Upper lobe of left lung (tissue), 6 donors: Measurements from ENCODE around the gene DGKI. TPM values are rescaled to one million over a fixed set of nuclear protein-coding genes. Genes with fewer than 3 reads are reported as not detected.

Source experiments
- ATAC-seq, 2 donors: fragments of 200-7000 bp; cut with Tn5 transposase; one replicate each; pipeline ENCODE4 v1.9.1; 2022; ENCODE audit warnings: mild to moderate bottlenecking in 2 of 2, moderate library complexity in 2 of 2; ENCODE audit not compliant: low FRiP score in 2 of 2
- DNase-seq, 2 donors: peaks; one replicate each; pipeline ENCODE4 v3.0.0-alpha.2; 2019 to 2020
- H3K27ac ChIP-seq, 4 donors: fragments of 200-600 bp; sonication (generic); one replicate each; pipeline ENCODE4 v1.5.1; 2016 to 2019
- H3K27me3 ChIP-seq, 4 donors: fragments of 200-600 bp; sonication (generic); one replicate each; pipeline ENCODE4 v1.5.1; 2017 to 2019
- H3K36me3 ChIP-seq, 4 donors: fragments of 200-600 bp; sonication (generic); one replicate each; pipeline ENCODE4 v1.5.1; 2016 to 2019
- H3K4me1 ChIP-seq, 4 donors: fragments of 200-600 bp; sonication (generic); one replicate each; pipeline ENCODE4 v1.5.1; 2018 to 2019
- H3K4me3 ChIP-seq, 4 donors: fragments of 200-600 bp; sonication (generic); one replicate each; pipeline ENCODE4 v1.5.1; 2017 to 2019; ENCODE audit warnings: mild to moderate bottlenecking in 2 of 4, moderate library complexity in 1 of 4
- H3K9me3 ChIP-seq, 4 donors: fragments of 200-600 bp; sonication (generic); one replicate each; pipeline ENCODE4 v1.5.1; 2018 to 2019
- CTCF ChIP-seq, 6 experiments: fragments of 450-650 bp in 4 of 6; fragments of 200-600 bp in 2 of 6; sonication (generic) in 2 of 6; IDR thresholded peaks; one replicate each; pipeline ENCODE4 v1.5.1; 2016 to 2019; ENCODE audit warnings: antibody characterized with exemption in 6 of 6
- EP300 ChIP-seq, 4 donors: sonication (generic); formaldehyde crosslinking; IDR thresholded peaks; one replicate each; pipeline ENCODE4 v1.5.1; 2017; ENCODE audit warnings: antibody characterized with exemption in 4 of 4, control low read depth in 2 of 4
- POLR2A ChIP-seq, 4 donors: fragments of 450-650 bp; IDR thresholded peaks; one replicate each; pipeline ENCODE4 v1.5.1; 2016 to 2017; ENCODE audit warnings: antibody characterized with exemption in 4 of 4, mild to moderate bottlenecking in 2 of 4
- POLR2AphosphoS5 ChIP-seq, 2 donors: sonication (generic); formaldehyde crosslinking; IDR thresholded peaks; one replicate each; pipeline ENCODE4 v1.5.1; 2017; ENCODE audit warnings: antibody characterized with exemption in 2 of 2
- WGBS, 2 donors: methylation state at CpG; one replicate each; pipeline ENCODE4 v1.1.5; 2017 to 2018; 5-methylcytosine and 5-hydroxymethylcytosine counted together
- total RNA-seq, 6 donors: library from RNA; depleted of rRNA in 4 of 6; stranded (reverse); fragments of >200 nt in 4 of 6; gene quantifications; one replicate each; pipeline versions ENCODE4 v1.1.0 to v1.2.1, GENCODE V29; 2016 to 2021
- donor health status: DM: no; HTN: no; CAD: no; lungs with moderate emphysema.
- donor health status: DM: no; HTN: yes; CAD: no; lungs with severe emphysema.

DGKI gene
- total RNA-seq, 6 donors from 2014 or later: under 0.01 to 4.5 (median 0.34) TPM; not detected in 1

- Histone ChIP-seq H3K27me3 (no peaks in the 10 kb centered on the region), H3K27ac (no peak overlapping the region), H3K36me3 (no peaks in the 10 kb centered on the region), H3K9me3 (no peaks in the 10 kb centered on the region), H3K4me1 (no peaks in the 10 kb centered on the region), H3K4me3 (no peak overlapping the region)
- DNase-seq (no peak), ATAC-seq (no peak)
- no peak for TF ChIP-seq EP300 (IDR thresholded peaks at IDR 0.05)
- no peak for TF ChIP-seq POLR2AphosphoS5 (IDR thresholded peaks at IDR 0.05)
- no peak for TF ChIP-seq POLR2A (IDR thresholded peaks at IDR 0.05)
- no peak for TF ChIP-seq CTCF (IDR thresholded peaks at IDR 0.05)
- 65% methylated on average over 1 of the region's 1 CpG for WGBS, 2 donors
Observed at GRCh38 chr7:137544453-137545058, 302.2 kb downstream of the DGKI start.

- no peak overlapping the region for H3K4me3 ChIP-seq
- no peaks in the 10 kb centered on the region for H3K27me3 ChIP-seq
- no peaks in the 10 kb centered on the region for H3K9me3 ChIP-seq
- no peak for DNase-seq
- 81 to 82% methylated on average over 3 of the region's 3 CpGs for WGBS, 2 donors
- TF ChIP-seq CTCF (IDR thresholded peaks at IDR 0.05) (no peak), POLR2AphosphoS5 (IDR thresholded peaks at IDR 0.05) (no peak), POLR2A (IDR thresholded peaks at IDR 0.05) (no peak), EP300 (IDR thresholded peaks at IDR 0.05) (no peak)
- H3K36me3 ChIP-seq: no peaks in the 10 kb centered on the region
- H3K4me1 ChIP-seq: no peaks in the 10 kb centered on the region
- no peak overlapping the region for H3K27ac ChIP-seq
- no peak for ATAC-seq
Observed at GRCh38 chr7:137539111-137539715, 307.6 kb downstream of the DGKI start.

GRCh38 chr7:137538361-137538762 lies 308.4 kb downstream of the DGKI start:
- Histone ChIP-seq H3K4me1 (no peaks in the 10 kb centered on the region), H3K27me3 (no peaks in the 10 kb centered on the region), H3K9me3 (no peaks in the 10 kb centered on the region), H3K4me3 (no peak overlapping the region), H3K36me3 (no peaks in the 10 kb centered on the region), H3K27ac (no peak overlapping the region)
- no peak for DNase-seq
- 75 to 81% methylated on average over 4 of the region's 4 CpGs for WGBS, 2 donors
- no peak for ATAC-seq
- TF ChIP-seq CTCF (IDR thresholded peaks at IDR 0.05): no peak
- no peak for TF ChIP-seq POLR2A (IDR thresholded peaks at IDR 0.05)
- no peak for TF ChIP-seq POLR2AphosphoS5 (IDR thresholded peaks at IDR 0.05)
- TF ChIP-seq EP300 (IDR thresholded peaks at IDR 0.05): no peak

GRCh38 chr7:137535579-137535978 lies 311.2 kb downstream of the DGKI start:
- no peaks in the 10 kb centered on the region for H3K9me3 ChIP-seq
- H3K4me3 ChIP-seq: no peak overlapping the region
- no peak overlapping the region for H3K27ac ChIP-seq
- WGBS, 2 donors: 62 to 65% methylated on average over 6 of the region's 6 CpGs
- DNase-seq (no peak), ATAC-seq (no peak)
- TF ChIP-seq EP300 (IDR thresholded peaks at IDR 0.05) (no peak), CTCF (IDR thresholded peaks at IDR 0.05) (no peak), POLR2AphosphoS5 (IDR thresholded peaks at IDR 0.05) (no peak), POLR2A (IDR thresholded peaks at IDR 0.05) (no peak)
- no peaks in the 10 kb centered on the region for H3K36me3 ChIP-seq
- H3K4me1 ChIP-seq: no peaks in the 10 kb centered on the region
- no peaks in the 10 kb centered on the region for H3K27me3 ChIP-seq

- Histone ChIP-seq H3K27me3 (no peaks in the 10 kb centered on the region), H3K4me1 (no peaks in the 10 kb centered on the region), H3K27ac (no peak overlapping the region), H3K9me3 (no peaks in the 10 kb centered on the region), H3K36me3 (no peaks in the 10 kb centered on the region), H3K4me3 (no peak overlapping the region)
- DNase-seq (no peak), ATAC-seq (no peak)
- WGBS, 2 donors: 84 to 88% methylated on average over 4 of the region's 4 CpGs
- TF ChIP-seq CTCF (IDR thresholded peaks at IDR 0.05) (no peak), POLR2AphosphoS5 (IDR thresholded peaks at IDR 0.05) (no peak), EP300 (IDR thresholded peaks at IDR 0.05) (no peak), POLR2A (IDR thresholded peaks at IDR 0.05) (no peak)
Observed at GRCh38 chr7:137531671-137532070, 315.1 kb downstream of the DGKI start.
